Measurements from ENCODE around the gene HTRA1. TPM values are rescaled to one million over a fixed set of nuclear protein-coding genes. Genes with fewer than 3 reads are reported as not detected.

Gene HTRA1
- 34.5 and 42.1 TPM in 2 replicates for total RNA-seq (2014; rRNA removed; shearing (Covaris generic); ENCODE audit: low replicate concordance)

- peak; percentile 71 for DNase-seq (ENCODE audit: low read depth)
- in situ Hi-C loops (cut with HindIII; ENCODE audit: low pct_unique_long_range_greater_than_20kb, low sequenced_read_pairs): no loop called here
Observed at GRCh38 chr10:122461367-122461728, at the start of gene HTRA1. HTRA1 (plus strand) TSS chr10:122461553; CDS start chr10:122461653, 100 bp downstream.

- in situ Hi-C loops (cut with HindIII; ENCODE audit: low pct_unique_long_range_greater_than_20kb, low sequenced_read_pairs): no loop called here
- DNase-seq (ENCODE audit: low read depth): no peak
Observed at GRCh38 chr10:122413327-122413726, 48.0 kb upstream of the HTRA1 start.

GRCh38 chr10:122417667-122418066 is 43.7 kb upstream of the HTRA1 start:
- no peak for DNase-seq (ENCODE audit: low read depth)

GRCh38 chr10:122419016-122419415 is 42.3 kb upstream of the HTRA1 start:
- in situ Hi-C loops (cut with HindIII; ENCODE audit: low pct_unique_long_range_greater_than_20kb, low sequenced_read_pairs): no loop called here

More at GRCh38 chr10:122417667-122418066, 43.7 kb upstream of the HTRA1 start:
- in situ Hi-C loops (cut with HindIII; ENCODE audit: low pct_unique_long_range_greater_than_20kb, low sequenced_read_pairs): no loop called here

GRCh38 chr10:122419876-122420623 is 41.3 kb upstream of the HTRA1 start:
- no peak for DNase-seq (ENCODE audit: low read depth)
- in situ Hi-C loops (cut with HindIII; ENCODE audit: low pct_unique_long_range_greater_than_20kb, low sequenced_read_pairs): no loop called here

More at GRCh38 chr10:122419016-122419415, 42.3 kb upstream of the HTRA1 start:
- DNase-seq (ENCODE audit: low read depth): no peak

GRCh38 chr10:122420624-122421007 is 40.7 kb upstream of the HTRA1 start:
- in situ Hi-C loops (cut with HindIII; ENCODE audit: low pct_unique_long_range_greater_than_20kb, low sequenced_read_pairs): no loop called here
- no peak for DNase-seq (ENCODE audit: low read depth)

- in situ Hi-C loops (cut with HindIII; ENCODE audit: low pct_unique_long_range_greater_than_20kb, low sequenced_read_pairs): no loop called here
- DNase-seq (ENCODE audit: low read depth): no peak
Observed at GRCh38 chr10:122421054-122421625, 40.2 kb upstream of the HTRA1 start.

GRCh38 chr10:122421742-122422141 is 39.6 kb upstream of the HTRA1 start:
- no peak for DNase-seq (ENCODE audit: low read depth)
- in situ Hi-C loops (cut with HindIII; ENCODE audit: low pct_unique_long_range_greater_than_20kb, low sequenced_read_pairs): no loop called here

GRCh38 chr10:122422266-122422989 is 38.9 kb upstream of the HTRA1 start:
- no peak for DNase-seq (ENCODE audit: low read depth)
- in situ Hi-C loops (cut with HindIII; ENCODE audit: low pct_unique_long_range_greater_than_20kb, low sequenced_read_pairs): no loop called here

GRCh38 chr10:122424059-122424458 is 37.3 kb upstream of the HTRA1 start:
- no peak for DNase-seq (ENCODE audit: low read depth)
- in situ Hi-C loops (cut with HindIII; ENCODE audit: low pct_unique_long_range_greater_than_20kb, low sequenced_read_pairs): no loop called here

GRCh38 chr10:122426829-122427228 is 34.5 kb upstream of the HTRA1 start:
- in situ Hi-C loops (cut with HindIII; ENCODE audit: low pct_unique_long_range_greater_than_20kb, low sequenced_read_pairs): no loop called here
- DNase-seq (ENCODE audit: low read depth): no peak

GRCh38 chr10:122427280-122427679 is 34.1 kb upstream of the HTRA1 start:
- in situ Hi-C loops (cut with HindIII; ENCODE audit: low pct_unique_long_range_greater_than_20kb, low sequenced_read_pairs): no loop called here
- DNase-seq (ENCODE audit: low read depth): no peak

- in situ Hi-C loops (cut with HindIII; ENCODE audit: low pct_unique_long_range_greater_than_20kb, low sequenced_read_pairs): no loop called here
- DNase-seq (ENCODE audit: low read depth): no peak
Observed at GRCh38 chr10:122435212-122435827, 26.0 kb upstream of the HTRA1 start.

GRCh38 chr10:122441961-122442360 is 19.4 kb upstream of the HTRA1 start:
- peak; percentile 70 for DNase-seq (ENCODE audit: low read depth)
- in situ Hi-C loops (cut with HindIII; ENCODE audit: low pct_unique_long_range_greater_than_20kb, low sequenced_read_pairs): no loop called here

- no peak for DNase-seq (ENCODE audit: low read depth)
- in situ Hi-C loops (cut with HindIII; ENCODE audit: low pct_unique_long_range_greater_than_20kb, low sequenced_read_pairs): no loop called here
Observed at GRCh38 chr10:122445469-122445868, 15.9 kb upstream of the HTRA1 start.

GRCh38 chr10:122445904-122446303 is 15.4 kb upstream of the HTRA1 start:
- in situ Hi-C loops (cut with HindIII; ENCODE audit: low pct_unique_long_range_greater_than_20kb, low sequenced_read_pairs): no loop called here
- DNase-seq (ENCODE audit: low read depth): no peak

- peak; percentile 53 for DNase-seq (ENCODE audit: low read depth)
- in situ Hi-C loops (cut with HindIII; ENCODE audit: low pct_unique_long_range_greater_than_20kb, low sequenced_read_pairs): no loop called here
Observed at GRCh38 chr10:122446668-122447423, 14.5 kb upstream of the HTRA1 start.

GRCh38 chr10:122448600-122448999 is 12.8 kb upstream of the HTRA1 start:
- DNase-seq (ENCODE audit: low read depth): no peak
- in situ Hi-C loops (cut with HindIII; ENCODE audit: low pct_unique_long_range_greater_than_20kb, low sequenced_read_pairs): no loop called here
